Neural progenitor cell (in vitro differentiated cells): Measurements from ENCODE around the gene LMX1B. TPM values are rescaled to one million over a fixed set of nuclear protein-coding genes. Genes with fewer than 3 reads are reported as not detected.

Experiments
- DNase-seq: peaks from one replicate; pipeline ENCODE4 v3.0.0-alpha.2; 2016; ENCODE audit warnings: low spot score
- H2AFZ ChIP-seq: fragments of 200-600 bp; sonication (generic); replicated peaks from 2 replicates; pipeline ENCODE4 v1.6.1; 2016; ENCODE audit warnings: antibody characterized with exemption
- H3F3A ChIP-seq: fragments of 200-600 bp; sonication (generic); 2 replicates; pipeline ENCODE4 v1.6.1; 2016; ENCODE audit warnings: antibody characterized with exemption, low read depth
- H3K27ac ChIP-seq: fragments of 200-600 bp; sonication (generic); 2 replicates; pipeline ENCODE4 v1.5.1; 2016; ENCODE audit warnings: mild to moderate bottlenecking
- H3K27me3 ChIP-seq: fragments of 200-600 bp; sonication (generic); 2 replicates; pipeline ENCODE4 v1.6.1; 2016; ENCODE audit warnings: mild to moderate bottlenecking, moderate library complexity
- H3K36me3 ChIP-seq: fragments of 200-600 bp; sonication (generic); 2 replicates; pipeline ENCODE4 v1.5.1; 2016
- H3K4me1 ChIP-seq: fragments of 200-600 bp; sonication (generic); 2 replicates; pipeline ENCODE4 v1.6.1; 2016; ENCODE audit warnings: mixed run types
- H3K4me2 ChIP-seq: fragments of 200-600 bp; sonication (generic); 2 replicates; pipeline ENCODE4 v1.6.1; 2016
- H3K4me3 ChIP-seq: fragments of 200-600 bp; sonication (generic); 2 replicates; pipeline ENCODE4 v1.5.1; 2016
- H3K79me2 ChIP-seq: fragments of 200-600 bp; sonication (generic); 2 replicates; pipeline ENCODE4 v1.6.1; 2016; ENCODE audit warnings: low read depth
- H3K9ac ChIP-seq: fragments of 200-600 bp; sonication (generic); 2 replicates; pipeline ENCODE4 v1.6.1; 2016
- H3K9me3 ChIP-seq: fragments of 200-600 bp; sonication (generic); 2 replicates; pipeline ENCODE4 v1.5.1; 2016; ENCODE audit warnings: low read depth
- H4K20me1 ChIP-seq: fragments of 200-600 bp; sonication (generic); 2 replicates; pipeline ENCODE4 v1.6.1; 2016; ENCODE audit warnings: low read depth
- H3K27ac Mint-ChIP-seq: 3 replicates; pipeline ENCODE4 v1.8.0; 2021; ENCODE audit warnings: mixed read lengths
- H3K27me3 Mint-ChIP-seq: 2 replicates; pipeline ENCODE4 v1.8.0; 2022; ENCODE audit warnings: low read depth, mild to moderate bottlenecking, inconsistent platforms, moderate library complexity, mixed read lengths; ENCODE audit not compliant: insufficient read depth
- H3K36me3 Mint-ChIP-seq: 3 replicates; pipeline ENCODE4 v1.8.0; 2021; ENCODE audit warnings: mixed read lengths
- H3K4me1 Mint-ChIP-seq: 3 replicates; pipeline ENCODE4 v1.8.0; 2021; ENCODE audit warnings: mixed read lengths
- H3K4me3 Mint-ChIP-seq: 3 replicates; pipeline ENCODE4 v1.8.0; 2021; ENCODE audit warnings: mild to moderate bottlenecking, moderate library complexity, mixed read lengths
- H3K9me3 Mint-ChIP-seq: 3 replicates; pipeline ENCODE4 v1.8.0; 2020; ENCODE audit warnings: mixed read lengths
- CTCF ChIP-seq: fragments of 200-600 bp; sonication (generic); IDR thresholded peaks from 2 replicates; pipeline ENCODE4 v1.5.1; 2017; ENCODE audit warnings: antibody characterized with exemption, mild to moderate bottlenecking
- EZH2 ChIP-seq: fragments of 200-600 bp; sonication (generic); IDR thresholded peaks from 2 replicates; pipeline ENCODE4 v1.6.1; 2017; ENCODE audit warnings: antibody characterized with exemption, mild to moderate bottlenecking, moderate library complexity
- EZH2phosphoT487 ChIP-seq: fragments of 200-600 bp; sonication (generic); IDR thresholded peaks from 2 replicates; pipeline ENCODE4 v1.6.1; 2017; ENCODE audit warnings: antibody characterized with exemption
- total RNA-seq: library from RNA; depleted of rRNA; stranded (reverse); fragments of >200 nt; gene quantifications from 2 replicates; pipeline ENCODE4 v1.2.3, GENCODE V29; 2015; ENCODE audit warnings: low replicate concordance

Gene LMX1B
- total RNA-seq, 1 donor from 2014 or later, result 0.19 TPM

- H3K4me1 ChIP-seq, result peaks cover 50% of the 10 kb centered on the region
- H3K27ac ChIP-seq, result no peak overlapping the region
- no peaks in the 10 kb centered on the region for H3K36me3 ChIP-seq
- Mint-ChIP-seq H3K27me3 (peaks cover 48% of the 10 kb centered on the region), H3K36me3 (no peaks in the 10 kb centered on the region), H3K4me3 (peak overlapping the region; percentile 86), H3K27ac (peak overlapping the region; percentile 50), H3K4me1 (peaks cover 81% of the 10 kb centered on the region), H3K9me3 (no peaks in the 10 kb centered on the region)
- peak; percentile 76 for DNase-seq
- no peak overlapping the region for H3K9ac ChIP-seq
- H3K4me2 ChIP-seq, result peak overlapping the region; percentile 67
- peaks cover 98% of the 10 kb centered on the region for H4K20me1 ChIP-seq
- peaks cover 63% of the 10 kb centered on the region for H3F3A ChIP-seq
- H3K79me2 ChIP-seq, result no peaks in the 10 kb centered on the region
- H3K27me3 ChIP-seq, result peaks cover 100% of the 10 kb centered on the region
- TF ChIP-seq EZH2phosphoT487 (peak; percentile 16), CTCF (no peak), EZH2 (peak; percentile 89)
- H2AFZ ChIP-seq, result no peak overlapping the region
- H3K9me3 ChIP-seq, result no peaks in the 10 kb centered on the region
- peak overlapping the region; percentile 19 for H3K4me3 ChIP-seq
These were observed 12.6 kb downstream of the LMX1B start for GRCh38 chr9:126626127-126626925.

GRCh38 chr9:126626926-126627233 lies 13.2 kb downstream of the LMX1B start:
- H3F3A ChIP-seq, result peaks cover 68% of the 10 kb centered on the region
- no peak overlapping the region for H3K27ac ChIP-seq
- peaks cover 81% of the 10 kb centered on the region for H3K4me1 Mint-ChIP-seq
- H3K9me3 Mint-ChIP-seq, result no peaks in the 10 kb centered on the region
- H3K9me3 ChIP-seq, result no peaks in the 10 kb centered on the region
- TF ChIP-seq EZH2, result no peak
- TF ChIP-seq CTCF, result no peak
- no peak for TF ChIP-seq EZH2phosphoT487
- no peaks in the 10 kb centered on the region for H3K79me2 ChIP-seq
- no peak for DNase-seq
- H3K27me3 ChIP-seq, result peaks cover 100% of the 10 kb centered on the region
- H3K27me3 Mint-ChIP-seq, result peaks cover 46% of the 10 kb centered on the region
- H3K4me2 ChIP-seq, result peak overlapping the region; percentile 67
- no peaks in the 10 kb centered on the region for H3K36me3 Mint-ChIP-seq
- peaks cover 53% of the 10 kb centered on the region for H3K4me1 ChIP-seq
- H3K9ac ChIP-seq, result no peak overlapping the region
- no peaks in the 10 kb centered on the region for H3K36me3 ChIP-seq
- H3K4me3 Mint-ChIP-seq, result no peak overlapping the region
- no peak overlapping the region for H3K27ac Mint-ChIP-seq
- H3K4me3 ChIP-seq, result peak overlapping the region; percentile 19
- no peak overlapping the region for H2AFZ ChIP-seq
- H4K20me1 ChIP-seq, result peaks cover 98% of the 10 kb centered on the region

- Histone ChIP-seq H3K79me2 (no peaks in the 10 kb centered on the region), H3K36me3 (no peaks in the 10 kb centered on the region), H3K9me3 (no peaks in the 10 kb centered on the region), H3K4me2 (no peak overlapping the region), H3K4me1 (peaks cover 51% of the 10 kb centered on the region), H2AFZ (no peak overlapping the region), H3K27me3 (peaks cover 100% of the 10 kb centered on the region), H3K27ac (no peak overlapping the region), H3F3A (peaks cover 63% of the 10 kb centered on the region), H3K4me3 (no peak overlapping the region), H3K9ac (no peak overlapping the region), H4K20me1 (peaks cover 96% of the 10 kb centered on the region)
- TF ChIP-seq CTCF, result no peak
- TF ChIP-seq EZH2phosphoT487, result no peak
- no peak for TF ChIP-seq EZH2
- Mint-ChIP-seq H3K4me1 (peaks cover 80% of the 10 kb centered on the region), H3K4me3 (peak overlapping the region; percentile 16), H3K27me3 (peaks cover 39% of the 10 kb centered on the region), H3K9me3 (no peaks in the 10 kb centered on the region), H3K36me3 (no peaks in the 10 kb centered on the region), H3K27ac (no peak overlapping the region)
- no peak for DNase-seq
These were observed 14.4 kb downstream of the LMX1B start for GRCh38 chr9:126628146-126628545.
